K562 (cell line): ENCODE data around the gene ETHE1. TPM values are rescaled to one million over a fixed set of nuclear protein-coding genes. Genes with fewer than 3 reads are reported as not detected.

Source experiments
- ARID2 ChIP-seq: fragments of 450-650 bp; IDR thresholded peaks from 2 replicates; pipeline ENCODE4 v1.6.1; 2017; ENCODE audit warnings: antibody characterized with exemption, mild to moderate bottlenecking
- ARID3A ChIP-seq: IDR thresholded peaks from 2 replicates; pipeline ENCODE4 v1.6.1; 2012; ENCODE audit warnings: low read depth, low read length, improper control_type of control experiment, borderline replicate concordance
- CC2D1A ChIP-seq: fragments of 450-650 bp; IDR thresholded peaks from 2 replicates; pipeline ENCODE4 v1.6.1; 2017; ENCODE audit warnings: mild to moderate bottlenecking
- CHD4 ChIP-seq: fragments of 200-600 bp; sonication (generic); IDR thresholded peaks from 3 replicates; pipeline ENCODE4 v1.6.1; 2012; ENCODE audit warnings: low read depth, mild to moderate bottlenecking, mixed read lengths, low read length, inconsistent platforms; ENCODE audit not compliant: insufficient read depth, insufficient replicate concordance, poor library complexity, severe bottlenecking
- CTCFL ChIP-seq: IDR thresholded peaks from 2 replicates; pipeline ENCODE4 v1.6.1; 2011; ENCODE audit warnings: borderline replicate concordance, low read depth, mild to moderate bottlenecking, moderate library complexity, low read length; ENCODE audit not compliant: insufficient read depth, poor library complexity, severe bottlenecking
- ELF1 ChIP-seq: fragments of 200-800 bp; sonication (Bioruptor generic); IDR thresholded peaks from 2 replicates; pipeline ENCODE4 v1.6.1; 2016; ENCODE audit warnings: missing genetic modification characterization, missing compliant biosample characterization
- ETV6 ChIP-seq, 3 experiments: fragments of 150-350 bp in 1 of 3; sonication (generic) in 1 of 3; formaldehyde crosslinking in 1 of 3; IDR thresholded peaks; 2 replicates each; pipeline versions ENCODE4 v1.6.1 to v1.8.0; 2014 to 2022; ENCODE audit warnings: borderline replicate concordance in 2 of 3, low read depth in 2 of 3, antibody characterized with exemption in 1 of 3, low read length in 1 of 3, mild to moderate bottlenecking in 1 of 3, missing genetic modification reagents in 1 of 3
- GABPA ChIP-seq: fragments of 200-800 bp; sonication (Bioruptor generic); conservative IDR thresholded peaks from 2 replicates; pipeline ENCODE4 v1.6.1; 2016; ENCODE audit warnings: low read depth, missing genetic modification characterization, missing compliant biosample characterization
- MITF ChIP-seq: IDR thresholded peaks from 2 replicates; pipeline ENCODE4 v1.6.1; 2014; ENCODE audit warnings: antibody characterized with exemption
- MTA1 ChIP-seq: fragments of 450-650 bp; IDR thresholded peaks from 2 replicates; pipeline ENCODE4 v1.6.1; 2017; ENCODE audit warnings: borderline replicate concordance
- MYBL2 ChIP-seq, 2 experiments: fragments of 450-650 bp in 1 of 2; sonication (generic) in 1 of 2; formaldehyde crosslinking in 1 of 2; IDR thresholded peaks; 2 replicates each; pipeline versions ENCODE4 v1.6.1 to v1.8.1; 2017 to 2022; ENCODE audit warnings: borderline replicate concordance in 1 of 2, inconsistent platforms in 1 of 2, low read depth in 1 of 2, mild to moderate bottlenecking in 1 of 2, missing genetic modification reagents in 1 of 2, moderate library complexity in 1 of 2
- NFIX ChIP-seq: fragments of 250-450 bp; sonication (Bioruptor Pico); IDR thresholded peaks from 2 replicates; pipeline ENCODE4 v1.4.0; 2020; ENCODE audit warnings: low read depth, mild to moderate bottlenecking, moderate library complexity
- PTRF ChIP-seq: fragments of 450-650 bp; IDR thresholded peaks from 2 replicates; pipeline ENCODE4 v1.6.1; 2016; ENCODE audit warnings: mild to moderate bottlenecking, missing genetic modification characterization, missing compliant biosample characterization
- RB1 ChIP-seq: fragments of 450-650 bp; IDR thresholded peaks from 2 replicates; pipeline ENCODE4 v1.6.1; 2017; ENCODE audit warnings: low read depth, mild to moderate bottlenecking
- RNF2 ChIP-seq: sonication (generic); IDR thresholded peaks from 2 replicates; pipeline ENCODE4 v1.6.1; 2016
- SIN3A ChIP-seq, 2 experiments: fragments of 150-350 bp in 1 of 2; IDR thresholded peaks; 2 replicates each; pipeline ENCODE4 v1.6.1; 2011 to 2016; ENCODE audit warnings: borderline replicate concordance in 2 of 2, low read depth in 2 of 2, low read length in 2 of 2, mild to moderate bottlenecking in 2 of 2, moderate library complexity in 2 of 2; ENCODE audit not compliant: control insufficient read depth in 1 of 2
- XRCC5 ChIP-seq: fragments of 200-400 bp; formaldehyde crosslinking; IDR thresholded peaks from 2 replicates; pipeline ENCODE4 v1.6.1; 2017; ENCODE audit warnings: low read depth, mild to moderate bottlenecking, low read length
- ZNF134 ChIP-seq: fragments of 250-450 bp; sonication (Bioruptor Pico); conservative IDR thresholded peaks from 2 replicates; pipeline ENCODE4 v1.4.0; 2020
- polyA plus RNA-seq, 8 experiments: library from polyadenylated mRNA; depleted of rRNA in 4 of 8; stranded (reverse) in 5 of 8; unstranded in 3 of 8; fragments of >200 nt; fragmentation: Nextera tagmentation in 2 of 8; fragmentation: Illumina TruSeq in 1 of 8; extraction: Ambion mirVana in 2 of 8; extraction: Trizol in 1 of 8; gene quantifications; 2 replicates each; pipeline versions ENCODE4 v1.2.1 to v1.2.3, GENCODE V29; 2011 to 2014; ENCODE audit warnings: inconsistent platforms in 1 of 8, missing spikeins in 1 of 8
- total RNA-seq, 7 experiments: library from RNA; depleted of rRNA in 6 of 7; stranded (reverse); fragments of >200 nt in 6 of 7; fragmentation: Illumina TruSeq in 2 of 7; extraction: Trizol in 2 of 7; gene quantifications; 2 replicates each; pipeline versions ENCODE4 v1.2.1 to v1.2.3, GENCODE V29; 2011 to 2021; ENCODE audit warnings: low replicate concordance in 1 of 7
- TF ChIP-seq, protein P1 (sequence below): sonication (generic); IDR thresholded peaks from 2 replicates; pipeline ENCODE4 v1.6.1; 2016
- TF ChIP-seq, protein P2 (sequence below): fragments of 250-450 bp; sonication (Bioruptor Pico); IDR thresholded peaks from 2 replicates; pipeline ENCODE4 v1.9.0; 2021; ENCODE audit warnings: mild to moderate bottlenecking

Gene ETHE1
- total and polyA plus RNA-seq, 9 of the 15 experiments (the other 6 are each of a cell fraction or from before 2014, with no cell fraction given), result 2.9 to 21.0 (median 10.2) TPM

- TF ChIP-seq CTCFL, result peak; percentile 13
- no peak for TF ChIP-seq MTA1
- TF ChIP-seq RB1, result peak; percentile 23; the same call in 1 of the 2 replicates
- TF ChIP-seq GABPA (tag), result no peak
- no peak for TF ChIP-seq SIN3A (IDR thresholded peaks at IDR 0.05; ENCODE audit: borderline replicate concordance in 2 of 2, control insufficient read depth in 1 of 2, low read depth in 2 of 2, low read length in 2 of 2)
- peak; percentile 79 for TF ChIP-seq CC2D1A
- TF ChIP-seq ZNF134 (CRISPR knock-in tag), result no peak
- TF ChIP-seq ETV6 (IDR thresholded peaks at IDR 0.05; ENCODE audit: borderline replicate concordance in 1 of 2, low read depth in 2 of 2, low read length in 1 of 2), result no peak
- no peak for TF ChIP-seq ETV6 (CRISPR knock-in tag; IDR thresholded peaks at IDR 0.05; ENCODE audit: borderline replicate concordance)
- TF ChIP-seq RNF2, result no peak
- TF ChIP-seq PTRF (tag), result no peak
- no peak for TF ChIP-seq NFIX (CRISPR knock-in tag)
- no peak for TF ChIP-seq MITF
- no peak for TF ChIP-seq MYBL2 (IDR thresholded peaks at IDR 0.05; ENCODE audit: low read depth)
- TF ChIP-seq MYBL2 (CRISPR knock-in tag; IDR thresholded peaks at IDR 0.05; ENCODE audit: borderline replicate concordance), result no peak
- TF ChIP-seq ELF1 (tag), result no peak
- TF ChIP-seq ARID2, result peak; percentile 95
- TF ChIP-seq CHD4, result no peak
- TF ChIP-seq, protein P1, sequence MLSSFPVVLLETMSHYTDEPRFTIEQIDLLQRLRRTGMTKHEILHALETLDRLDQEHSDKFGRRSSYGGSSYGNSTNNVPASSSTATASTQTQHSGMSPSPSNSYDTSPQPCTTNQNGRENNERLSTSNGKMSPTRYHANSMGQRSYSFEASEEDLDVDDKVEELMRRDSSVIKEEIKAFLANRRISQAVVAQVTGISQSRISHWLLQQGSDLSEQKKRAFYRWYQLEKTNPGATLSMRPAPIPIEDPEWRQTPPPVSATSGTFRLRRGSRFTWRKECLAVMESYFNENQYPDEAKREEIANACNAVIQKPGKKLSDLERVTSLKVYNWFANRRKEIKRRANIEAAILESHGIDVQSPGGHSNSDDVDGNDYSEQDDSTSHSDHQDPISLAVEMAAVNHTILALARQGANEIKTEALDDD, result no peak
- TF ChIP-seq ARID3A, result 0 out of 2 replicates have a peak, but pooled peaks have one; percentile 44
- peak; percentile 70; the same call in 1 of the 2 replicates for TF ChIP-seq XRCC5
- TF ChIP-seq, protein P2, sequence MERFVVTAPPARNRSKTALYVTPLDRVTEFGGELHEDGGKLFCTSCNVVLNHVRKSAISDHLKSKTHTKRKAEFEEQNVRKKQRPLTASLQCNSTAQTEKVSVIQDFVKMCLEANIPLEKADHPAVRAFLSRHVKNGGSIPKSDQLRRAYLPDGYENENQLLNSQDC (CRISPR knock-in tag), result no peak
Measured at GRCh38 chr19:43519436-43520088, 7.4 kb downstream of the ETHE1 start (continued).
